ENCODE measurements around the gene MTG2. TPM values are rescaled to one million over a fixed set of nuclear protein-coding genes. Genes with fewer than 3 reads are reported as not detected.
A peak's percentile ranks its signal among the peaks of the same experiment; 100 is the strongest.

MTG2 gene
- total and polyA plus RNA-seq, 2 of the 13 experiments (the other 11 are each of a cell fraction or from before 2014, with no cell fraction given): 20.4 to 37.8 TPM

- TF ChIP-seq GTF3A (CRISPR knock-in tag; conservative IDR thresholded peaks at IDR 0.05) (no peak), POLR2A (IDR thresholded peaks at IDR 0.05; ENCODE audit: insufficient read depth in 1 of 2, low read depth in 2 of 2, low read length in 2 of 2) (no peak), ZNF136 (CRISPR knock-in tag; IDR thresholded peaks at IDR 0.05; ENCODE audit: low read depth) (no peak), AHR (CRISPR knock-in tag; IDR thresholded peaks at IDR 0.05) (no peak), YY1 (IDR thresholded peaks at IDR 0.05; ENCODE audit: insufficient read depth, insufficient replicate concordance, low read depth, low read length) (peak; percentile 40), HNRNPL (IDR thresholded peaks at IDR 0.05; ENCODE audit: low read depth, low read length) (peak; percentile 64; the same call in 1 of the 2 replicates), ZNF510 (CRISPR knock-in tag; IDR thresholded peaks at IDR 0.05; ENCODE audit: low read depth) (no peak), HCFC1 (IDR thresholded peaks at IDR 0.05; ENCODE audit: low read depth, low read length) (no peak; the same call in 1 of the 2 replicates), DMAP1 (CRISPR knock-in tag; IDR thresholded peaks at IDR 0.05) (no peak), U2AF2 (IDR thresholded peaks at IDR 0.05; ENCODE audit: low read depth, low read length) (no peak), ARID2 (CRISPR knock-in tag; IDR thresholded peaks at IDR 0.05; ENCODE audit: borderline replicate concordance) (no peak), ZNF264 (CRISPR knock-in tag; IDR thresholded peaks at IDR 0.05) (no peak), ZNF720 (CRISPR knock-in tag; IDR thresholded peaks at IDR 0.05) (no peak), HNRNPK (IDR thresholded peaks at IDR 0.05; ENCODE audit: low read depth, low read length, poor library complexity, severe bottlenecking) (no peak), ZZZ3 (CRISPR knock-in tag; IDR thresholded peaks at IDR 0.05; ENCODE audit: borderline replicate concordance) (no peak), ZNF44 (CRISPR knock-in tag; IDR thresholded peaks at IDR 0.05) (no peak), ZNF441 (CRISPR knock-in tag; IDR thresholded peaks at IDR 0.05; ENCODE audit: borderline replicate concordance) (no peak), JDP2 (CRISPR knock-in tag; IDR thresholded peaks at IDR 0.05; ENCODE audit: borderline replicate concordance) (no peak)
- TF ChIP-seq, protein P1, sequence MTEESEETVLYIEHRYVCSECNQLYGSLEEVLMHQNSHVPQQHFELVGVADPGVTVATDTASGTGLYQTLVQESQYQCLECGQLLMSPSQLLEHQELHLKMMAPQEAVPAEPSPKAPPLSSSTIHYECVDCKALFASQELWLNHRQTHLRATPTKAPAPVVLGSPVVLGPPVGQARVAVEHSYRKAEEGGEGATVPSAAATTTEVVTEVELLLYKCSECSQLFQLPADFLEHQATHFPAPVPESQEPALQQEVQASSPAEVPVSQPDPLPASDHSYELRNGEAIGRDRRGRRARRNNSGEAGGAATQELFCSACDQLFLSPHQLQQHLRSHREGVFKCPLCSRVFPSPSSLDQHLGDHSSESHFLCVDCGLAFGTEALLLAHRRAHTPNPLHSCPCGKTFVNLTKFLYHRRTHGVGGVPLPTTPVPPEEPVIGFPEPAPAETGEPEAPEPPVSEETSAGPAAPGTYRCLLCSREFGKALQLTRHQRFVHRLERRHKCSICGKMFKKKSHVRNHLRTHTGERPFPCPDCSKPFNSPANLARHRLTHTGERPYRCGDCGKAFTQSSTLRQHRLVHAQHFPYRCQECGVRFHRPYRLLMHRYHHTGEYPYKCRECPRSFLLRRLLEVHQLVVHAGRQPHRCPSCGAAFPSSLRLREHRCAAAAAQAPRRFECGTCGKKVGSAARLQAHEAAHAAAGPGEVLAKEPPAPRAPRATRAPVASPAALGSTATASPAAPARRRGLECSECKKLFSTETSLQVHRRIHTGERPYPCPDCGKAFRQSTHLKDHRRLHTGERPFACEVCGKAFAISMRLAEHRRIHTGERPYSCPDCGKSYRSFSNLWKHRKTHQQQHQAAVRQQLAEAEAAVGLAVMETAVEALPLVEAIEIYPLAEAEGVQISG (CRISPR knock-in tag; IDR thresholded peaks at IDR 0.05): peak; percentile 59
- TF ChIP-seq, protein P2, sequence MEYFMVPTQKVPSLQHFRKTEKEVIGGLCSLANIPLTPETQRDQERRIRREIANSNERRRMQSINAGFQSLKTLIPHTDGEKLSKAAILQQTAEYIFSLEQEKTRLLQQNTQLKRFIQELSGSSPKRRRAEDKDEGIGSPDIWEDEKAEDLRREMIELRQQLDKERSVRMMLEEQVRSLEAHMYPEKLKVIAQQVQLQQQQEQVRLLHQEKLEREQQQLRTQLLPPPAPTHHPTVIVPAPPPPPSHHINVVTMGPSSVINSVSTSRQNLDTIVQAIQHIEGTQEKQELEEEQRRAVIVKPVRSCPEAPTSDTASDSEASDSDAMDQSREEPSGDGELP (IDR thresholded peaks at IDR 0.05; ENCODE audit: borderline replicate concordance, low read depth): peak; percentile 80
- TF ChIP-seq, protein P3, sequence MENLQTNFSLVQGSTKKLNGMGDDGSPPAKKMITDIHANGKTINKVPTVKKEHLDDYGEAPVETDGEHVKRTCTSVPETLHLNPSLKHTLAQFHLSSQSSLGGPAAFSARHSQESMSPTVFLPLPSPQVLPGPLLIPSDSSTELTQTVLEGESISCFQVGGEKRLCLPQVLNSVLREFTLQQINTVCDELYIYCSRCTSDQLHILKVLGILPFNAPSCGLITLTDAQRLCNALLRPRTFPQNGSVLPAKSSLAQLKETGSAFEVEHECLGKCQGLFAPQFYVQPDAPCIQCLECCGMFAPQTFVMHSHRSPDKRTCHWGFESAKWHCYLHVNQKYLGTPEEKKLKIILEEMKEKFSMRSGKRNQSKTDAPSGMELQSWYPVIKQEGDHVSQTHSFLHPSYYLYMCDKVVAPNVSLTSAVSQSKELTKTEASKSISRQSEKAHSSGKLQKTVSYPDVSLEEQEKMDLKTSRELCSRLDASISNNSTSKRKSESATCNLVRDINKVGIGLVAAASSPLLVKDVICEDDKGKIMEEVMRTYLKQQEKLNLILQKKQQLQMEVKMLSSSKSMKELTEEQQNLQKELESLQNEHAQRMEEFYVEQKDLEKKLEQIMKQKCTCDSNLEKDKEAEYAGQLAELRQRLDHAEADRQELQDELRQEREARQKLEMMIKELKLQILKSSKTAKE (CRISPR knock-in tag; IDR thresholded peaks at IDR 0.05; ENCODE audit: borderline replicate concordance): no peak
- TF ChIP-seq, protein P4, sequence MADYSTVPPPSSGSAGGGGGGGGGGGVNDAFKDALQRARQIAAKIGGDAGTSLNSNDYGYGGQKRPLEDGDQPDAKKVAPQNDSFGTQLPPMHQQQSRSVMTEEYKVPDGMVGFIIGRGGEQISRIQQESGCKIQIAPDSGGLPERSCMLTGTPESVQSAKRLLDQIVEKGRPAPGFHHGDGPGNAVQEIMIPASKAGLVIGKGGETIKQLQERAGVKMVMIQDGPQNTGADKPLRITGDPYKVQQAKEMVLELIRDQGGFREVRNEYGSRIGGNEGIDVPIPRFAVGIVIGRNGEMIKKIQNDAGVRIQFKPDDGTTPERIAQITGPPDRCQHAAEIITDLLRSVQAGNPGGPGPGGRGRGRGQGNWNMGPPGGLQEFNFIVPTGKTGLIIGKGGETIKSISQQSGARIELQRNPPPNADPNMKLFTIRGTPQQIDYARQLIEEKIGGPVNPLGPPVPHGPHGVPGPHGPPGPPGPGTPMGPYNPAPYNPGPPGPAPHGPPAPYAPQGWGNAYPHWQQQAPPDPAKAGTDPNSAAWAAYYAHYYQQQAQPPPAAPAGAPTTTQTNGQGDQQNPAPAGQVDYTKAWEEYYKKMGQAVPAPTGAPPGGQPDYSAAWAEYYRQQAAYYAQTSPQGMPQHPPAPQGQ (CRISPR knock-in tag; IDR thresholded peaks at IDR 0.05; ENCODE audit: borderline replicate concordance): peak; percentile 23; the same call in 1 of the 2 replicates
Observed at GRCh38 chr20:62208795-62209755, 26.2 kb downstream of the MTG2 start (continued).

Data from HepG2 (cell line).